HG03175 (cell line): ENCODE data around the gene EPHA8.

Experiments used
- ATAC-seq: cut with Tn5 transposase; IDR thresholded peaks from one replicate; pipeline ENCODE4 v1.9.1; 2021; ENCODE audit warnings: mild to moderate bottlenecking, moderate library complexity; ENCODE audit not compliant: unreplicated experiment

Gene EPHA8

GRCh38 chr1:22612671-22613571, 49.6 kb downstream of the EPHA8 start:
- ATAC-seq = no peak

GRCh38 chr1:22613572-22613918, 50.3 kb downstream of the EPHA8 start:
- no peak for ATAC-seq

- no peak for ATAC-seq
Observed at GRCh38 chr1:22613951-22614350, 50.7 kb downstream of the EPHA8 start.

GRCh38 chr1:22615886-22616285, 52.6 kb downstream of the EPHA8 start:
- ATAC-seq = no peak

- no peak for ATAC-seq
Observed at GRCh38 chr1:22616571-22616970, 53.3 kb downstream of the EPHA8 start.

GRCh38 chr1:22618056-22618455, 54.8 kb downstream of the EPHA8 start:
- no peak for ATAC-seq

GRCh38 chr1:22619252-22619651, 56.0 kb downstream of the EPHA8 start:
- no peak for ATAC-seq

- ATAC-seq = no peak
Observed at GRCh38 chr1:22619798-22620197, 56.5 kb downstream of the EPHA8 start.

GRCh38 chr1:22621761-22622160, 58.5 kb downstream of the EPHA8 start:
- no peak for ATAC-seq

GRCh38 chr1:22625262-22625925, 62.1 kb downstream of the EPHA8 start:
- ATAC-seq = no peak

- no peak for ATAC-seq
Observed at GRCh38 chr1:22626237-22627157, 63.2 kb downstream of the EPHA8 start.

GRCh38 chr1:22627331-22627730, 64.0 kb downstream of the EPHA8 start:
- ATAC-seq = no peak

- ATAC-seq = no peak
Observed at GRCh38 chr1:22628698-22629444, 65.6 kb downstream of the EPHA8 start.

- ATAC-seq = no peak
Observed at GRCh38 chr1:22629886-22630285, 66.6 kb downstream of the EPHA8 start.

GRCh38 chr1:22633697-22634463, 70.6 kb downstream of the EPHA8 start:
- ATAC-seq = no peak

GRCh38 chr1:22635436-22635835, 72.1 kb downstream of the EPHA8 start:
- ATAC-seq = no peak

- ATAC-seq = no peak
Observed at GRCh38 chr1:22636353-22636752, 73.1 kb downstream of the EPHA8 start, which contains the start of gene C1QA. Gene C1QA (plus strand): TSS chr1:22636628. CDS start chr1:22637617, 989 bp downstream.

GRCh38 chr1:22636927-22637326, 73.6 kb downstream of the EPHA8 start:
- no peak for ATAC-seq

- no peak for ATAC-seq
Observed at GRCh38 chr1:22637907-22638445, 74.7 kb downstream of the EPHA8 start.
